NCI-H510A (cell line): ENCODE measurements around the gene CXCL12.

ENCODE experiments used
- DNase-seq: peaks from one replicate; lab custom pipeline; 2025; lab: John Stamatoyannopoulos, UW

The CXCL12 gene

DNA sequence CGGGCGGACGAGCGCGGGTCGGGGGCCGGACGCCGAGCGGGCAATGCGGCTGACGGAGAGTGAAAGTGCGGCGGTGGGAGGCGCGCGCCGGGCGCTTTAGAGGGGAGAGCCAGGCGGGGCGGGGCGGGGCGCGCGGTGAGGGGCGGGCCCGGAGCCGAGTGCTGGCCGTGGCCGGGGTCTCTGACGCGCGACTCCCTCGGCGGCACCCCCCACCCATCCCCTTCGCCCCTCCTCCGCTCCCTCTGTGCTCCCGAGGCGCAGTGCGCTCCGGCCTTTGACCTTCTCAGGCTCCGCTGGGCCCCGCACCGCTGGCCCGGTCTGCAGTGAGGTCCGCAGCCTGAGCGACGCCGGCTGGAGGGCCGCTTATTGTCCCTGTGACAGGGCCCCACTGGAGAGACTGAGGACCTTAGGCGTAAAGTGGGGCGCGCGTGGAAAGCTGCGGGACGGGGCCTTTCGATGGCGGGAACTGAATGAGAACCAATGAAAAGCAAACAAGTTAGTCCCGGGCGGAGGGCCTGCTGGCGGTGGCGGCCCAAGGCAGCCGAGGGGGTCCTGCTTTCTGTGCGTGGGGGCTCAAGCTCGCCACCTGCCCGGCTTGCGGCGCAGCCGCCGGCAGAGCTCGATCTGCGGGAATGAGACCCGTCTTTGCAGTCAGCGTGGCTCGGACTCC is at the start of gene CXCL12:
TSS of gene CXCL12 (minus strand) at position 72 of the 670 bp plus-strand sequence. CDS start 92 bp downstream, outside the sequence.
- no peak for DNase-seq

DNA sequence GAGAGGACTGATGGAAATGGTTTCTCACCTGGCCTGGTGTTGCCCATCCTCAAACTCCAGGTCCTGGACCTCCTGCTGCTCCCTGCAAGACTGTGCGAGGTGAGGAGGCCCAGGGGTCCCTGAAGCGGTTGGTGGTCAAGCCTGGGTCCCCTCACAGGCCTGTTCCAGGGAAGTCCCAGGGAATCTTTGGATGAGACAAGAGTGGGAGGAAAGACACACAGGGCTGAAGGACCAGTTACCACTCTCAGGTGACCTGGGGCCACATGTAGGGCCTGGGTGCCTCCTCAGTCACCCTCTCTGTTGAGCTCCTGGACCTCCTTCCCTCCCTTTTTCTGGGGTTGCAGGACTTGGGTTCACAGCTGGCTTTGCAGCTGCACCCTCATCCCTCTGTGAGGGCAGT is 42.6 kb upstream of the CXCL12 start:
- DNase-seq: no peak

DNA sequence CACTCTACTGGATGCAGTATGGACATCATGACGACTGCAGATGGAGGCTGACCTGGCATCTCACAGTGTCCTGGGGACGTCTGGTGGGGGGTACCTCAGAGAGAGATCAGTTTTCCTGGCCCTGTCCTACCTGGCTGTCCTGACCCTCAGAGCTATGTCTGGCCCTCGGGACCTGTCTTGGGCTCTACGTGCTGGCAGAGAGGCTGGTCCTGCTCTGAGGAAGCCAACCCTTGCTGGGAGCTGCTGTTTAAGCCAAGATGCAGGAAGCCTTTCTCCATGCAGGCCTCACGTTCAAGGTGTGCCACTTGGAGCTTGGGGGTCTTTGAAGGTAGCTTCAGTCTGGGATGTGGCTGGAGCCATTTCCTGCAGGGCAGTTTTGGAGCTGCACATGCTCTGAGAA is 42.1 kb upstream of the CXCL12 start:
- no peak for DNase-seq

DNA sequence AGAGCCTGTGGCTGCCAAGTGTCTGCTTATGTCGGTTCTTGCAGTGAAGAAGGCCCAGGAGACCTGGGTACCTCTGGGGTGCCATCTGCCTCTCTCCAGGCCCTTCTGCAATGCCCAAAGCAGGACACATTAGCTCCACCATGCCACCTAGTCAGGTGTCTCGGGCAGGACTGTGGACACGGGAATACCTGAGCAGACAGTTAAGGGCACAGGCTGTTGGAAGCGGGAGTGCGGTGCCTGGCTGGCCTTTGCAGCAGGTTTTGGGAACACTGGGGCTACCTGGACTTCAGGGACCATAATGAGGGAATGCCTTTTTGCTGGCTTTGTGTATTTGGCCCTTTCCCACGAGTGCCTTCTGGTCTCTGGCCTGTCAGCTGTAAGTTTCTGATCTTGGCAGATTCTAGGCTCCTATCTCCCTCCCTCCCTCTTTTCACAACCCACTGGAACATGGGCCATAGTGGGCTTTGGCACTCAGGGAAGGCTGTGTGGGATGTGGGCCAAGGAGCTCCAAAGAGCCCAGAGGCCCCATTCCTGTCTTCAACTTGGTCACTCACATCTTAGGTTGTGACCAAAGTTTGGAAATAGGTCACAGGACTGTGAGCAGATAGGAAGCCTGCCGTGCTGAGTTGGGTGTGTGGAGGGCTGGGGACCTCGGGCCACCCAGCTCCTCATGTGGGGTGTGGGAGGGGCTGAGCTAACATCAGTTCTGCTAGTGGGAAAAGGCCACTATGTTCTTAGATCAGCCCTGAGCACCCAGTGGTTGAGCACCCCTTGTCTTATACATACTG is 41.5 kb upstream of the CXCL12 start:
- DNase-seq: no peak

DNA sequence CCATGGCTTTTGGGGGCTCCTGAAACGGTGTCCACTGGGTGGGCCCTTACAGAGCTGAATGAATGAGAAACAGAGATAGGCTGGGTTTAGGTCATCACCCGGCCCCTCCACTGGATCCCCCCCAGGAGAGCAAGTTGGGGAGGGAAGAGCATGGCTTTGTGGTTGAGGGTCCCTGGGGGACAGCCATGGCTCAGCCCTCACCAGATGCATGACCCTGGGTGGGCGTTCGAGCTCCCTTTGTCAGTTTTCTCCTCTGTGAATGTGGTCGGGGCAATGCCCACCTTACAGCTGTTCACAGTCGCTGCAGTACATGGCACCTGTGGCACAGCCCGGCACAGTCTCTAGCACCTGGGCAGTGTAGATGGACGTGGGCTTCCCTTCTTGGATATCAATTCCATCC is 40.6 kb upstream of the CXCL12 start:
- no peak for DNase-seq

DNA sequence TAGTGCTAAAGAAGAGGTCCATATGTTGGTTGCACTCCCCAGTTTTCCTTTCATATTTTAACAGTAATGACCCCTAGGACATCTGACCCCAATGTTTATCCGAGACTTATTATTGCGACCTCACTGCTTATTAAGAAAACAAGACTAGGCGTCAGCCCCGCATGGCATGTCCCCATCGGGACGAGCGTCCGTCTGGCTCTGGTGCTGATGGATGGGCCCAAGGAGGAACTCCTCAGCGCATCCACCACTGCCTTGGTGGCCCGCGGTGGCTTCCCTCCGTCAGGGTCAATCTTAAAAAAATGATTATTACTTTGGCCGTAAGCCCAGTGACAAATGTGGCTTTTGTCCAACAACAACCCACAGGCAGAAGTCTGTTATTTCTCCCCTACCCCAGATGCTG is 40.1 kb upstream of the CXCL12 start:
- no peak for DNase-seq

DNA sequence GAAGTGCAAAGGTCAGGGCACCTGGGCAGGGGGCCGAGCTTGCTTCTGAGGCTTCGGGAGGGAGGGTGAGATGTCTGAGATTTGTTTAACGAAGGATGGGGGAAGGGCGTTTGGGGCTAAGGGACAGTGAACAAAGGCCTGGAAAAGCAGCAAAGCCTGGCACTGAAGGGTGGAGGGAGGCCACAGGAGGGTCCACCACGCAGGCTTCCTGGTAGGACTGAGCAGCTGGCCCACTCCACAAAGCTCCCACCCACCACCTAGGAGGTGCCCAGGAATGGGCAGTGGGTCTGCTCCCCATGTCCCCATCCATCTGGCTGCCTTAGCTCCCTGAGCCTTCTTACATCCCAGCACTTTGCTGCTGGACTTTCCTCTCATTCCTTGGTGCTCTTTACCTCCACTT is 39.4 kb upstream of the CXCL12 start:
- DNase-seq: no peak

DNA sequence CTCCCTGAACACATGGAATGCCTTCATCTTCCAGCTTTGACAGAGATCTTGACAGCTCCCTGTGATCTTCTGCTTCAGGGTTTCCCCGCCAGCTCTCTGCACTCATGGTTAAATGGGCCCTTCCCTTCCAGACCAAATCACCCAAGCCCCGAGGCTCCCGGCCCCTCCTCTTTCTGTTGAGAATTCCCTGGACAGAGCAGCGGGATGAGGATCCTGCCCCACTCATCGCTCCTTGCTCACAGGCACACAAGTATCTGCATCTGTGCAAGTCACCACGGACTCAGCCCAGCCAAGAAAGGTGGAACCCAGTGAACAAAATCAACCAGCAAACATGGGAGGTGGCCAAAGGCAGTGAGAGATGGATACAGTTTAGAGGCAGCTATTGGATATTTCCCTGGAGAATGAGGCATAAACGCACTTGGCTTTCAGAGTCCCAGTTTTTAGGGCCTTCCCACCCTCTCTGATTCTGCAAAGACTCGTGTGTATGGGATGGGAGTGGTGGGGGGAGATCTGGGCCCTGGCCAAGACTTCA is 37.7 kb upstream of the CXCL12 start:
- DNase-seq: no peak

DNA sequence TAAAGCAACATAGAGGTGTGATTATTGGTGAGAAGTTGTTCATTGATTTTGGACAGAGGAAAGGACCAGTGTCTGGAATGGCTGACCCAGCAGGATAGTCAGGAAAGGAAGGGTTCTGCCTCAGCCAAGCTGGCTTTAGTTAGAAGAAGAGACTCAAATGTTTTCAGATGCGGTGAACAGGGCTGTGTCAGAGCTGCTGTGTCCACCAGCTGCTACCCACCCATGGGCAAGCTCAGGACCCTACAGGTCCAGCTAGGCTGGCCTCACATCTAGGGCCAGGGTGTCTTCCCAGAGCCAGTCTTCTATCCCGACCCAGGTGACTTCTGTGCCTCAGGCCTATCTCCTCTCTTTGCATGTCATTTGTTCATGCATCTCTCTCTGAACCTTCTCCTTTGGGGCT is 37.3 kb upstream of the CXCL12 start:
- DNase-seq: no peak

DNA sequence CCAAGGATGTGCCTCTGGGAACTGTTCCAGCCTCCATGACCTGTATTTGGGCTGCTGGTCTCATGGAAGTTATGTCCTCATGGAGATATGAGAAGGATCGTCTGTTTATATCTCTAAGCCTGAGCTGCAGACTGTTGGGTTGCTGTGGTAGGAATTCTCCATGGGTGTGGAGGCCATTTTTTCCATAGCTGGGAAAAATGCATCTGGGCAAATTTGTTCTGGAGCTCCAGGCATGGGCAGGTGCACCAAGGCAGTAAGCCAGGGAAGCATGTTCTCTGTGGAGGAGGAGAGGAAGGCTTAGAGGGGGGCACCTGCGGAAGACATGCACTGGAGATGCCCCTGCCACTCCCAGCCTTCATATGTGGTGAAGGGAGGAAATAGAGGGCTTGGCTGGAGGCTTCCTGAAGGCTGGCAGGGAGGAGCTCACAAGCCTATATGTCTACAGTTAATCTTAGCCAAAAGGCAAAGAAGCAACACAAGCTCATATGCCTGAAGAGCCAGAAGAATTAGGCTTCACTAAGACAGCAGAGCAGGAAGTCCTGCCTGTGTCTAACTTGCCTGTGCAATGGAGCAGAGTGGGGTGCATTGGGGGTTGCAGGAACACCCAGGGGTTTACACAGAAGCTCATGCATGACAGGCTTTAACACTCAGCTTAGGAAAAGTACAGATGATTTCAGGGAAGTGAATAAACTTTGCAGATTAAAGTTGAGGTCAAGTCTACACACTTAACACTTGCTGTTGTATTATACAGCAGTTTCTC is 35.1 kb upstream of the CXCL12 start:
- DNase-seq: no peak

DNA sequence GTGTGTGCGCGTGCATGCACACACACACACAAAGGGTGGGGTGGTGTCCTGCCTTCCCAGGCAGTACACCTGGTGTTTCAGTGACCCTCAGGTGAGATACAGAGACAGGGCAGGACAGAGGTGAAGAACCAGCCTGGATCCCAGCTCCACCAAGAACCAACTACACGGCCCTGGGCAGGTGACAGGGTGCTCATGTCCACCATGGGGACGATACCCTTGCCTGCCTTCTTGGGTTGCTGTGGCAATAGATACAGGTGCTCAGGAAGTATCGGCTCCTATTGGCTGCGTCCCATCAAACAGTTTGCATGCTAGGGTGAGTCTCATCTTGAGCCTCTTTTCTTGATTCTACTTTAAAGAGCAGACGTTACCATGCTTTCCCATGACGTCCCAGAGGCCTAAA is 33.7 kb upstream of the CXCL12 start:
- DNase-seq: no peak

DNA sequence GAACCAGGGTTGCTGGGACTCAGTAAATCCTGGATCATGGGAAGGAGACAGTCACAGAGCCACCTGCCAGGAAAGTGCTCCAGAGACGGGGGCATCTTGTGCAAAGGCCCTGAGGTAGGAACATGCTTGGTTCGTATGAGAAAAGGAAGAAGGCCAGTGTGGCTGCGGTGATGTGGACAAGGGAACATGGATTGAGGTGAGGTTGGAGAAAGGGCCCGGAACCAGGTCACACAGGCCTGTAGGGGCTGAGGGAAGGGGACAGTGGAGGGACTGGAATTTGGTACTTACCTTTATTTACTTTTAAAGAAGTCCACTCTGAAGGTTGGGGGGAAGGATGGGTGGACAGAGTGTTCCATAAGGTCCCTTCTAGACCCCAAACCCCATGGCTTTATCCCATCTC is 32.9 kb upstream of the CXCL12 start:
- DNase-seq: no peak

DNA sequence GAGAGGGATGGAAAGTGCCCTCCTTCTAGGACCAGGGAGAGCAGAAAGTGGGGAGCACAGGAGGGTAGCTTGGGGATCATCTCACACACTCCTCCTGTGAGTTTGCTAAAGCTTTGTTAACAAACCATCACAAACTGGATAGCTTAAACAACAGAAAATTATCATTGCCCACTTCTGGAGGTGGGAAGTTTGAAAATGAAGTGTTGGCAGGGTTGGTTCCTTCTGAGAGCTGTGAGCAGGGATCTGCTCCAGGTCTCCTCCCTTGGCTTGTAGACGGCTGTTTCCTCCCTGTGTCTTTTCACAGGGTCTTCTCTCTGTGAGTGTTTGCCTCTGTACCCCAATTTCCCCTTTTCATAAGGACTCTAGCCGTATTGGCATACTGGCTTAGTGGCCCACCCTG is 32.0 kb upstream of the CXCL12 start:
- no peak for DNase-seq

DNA sequence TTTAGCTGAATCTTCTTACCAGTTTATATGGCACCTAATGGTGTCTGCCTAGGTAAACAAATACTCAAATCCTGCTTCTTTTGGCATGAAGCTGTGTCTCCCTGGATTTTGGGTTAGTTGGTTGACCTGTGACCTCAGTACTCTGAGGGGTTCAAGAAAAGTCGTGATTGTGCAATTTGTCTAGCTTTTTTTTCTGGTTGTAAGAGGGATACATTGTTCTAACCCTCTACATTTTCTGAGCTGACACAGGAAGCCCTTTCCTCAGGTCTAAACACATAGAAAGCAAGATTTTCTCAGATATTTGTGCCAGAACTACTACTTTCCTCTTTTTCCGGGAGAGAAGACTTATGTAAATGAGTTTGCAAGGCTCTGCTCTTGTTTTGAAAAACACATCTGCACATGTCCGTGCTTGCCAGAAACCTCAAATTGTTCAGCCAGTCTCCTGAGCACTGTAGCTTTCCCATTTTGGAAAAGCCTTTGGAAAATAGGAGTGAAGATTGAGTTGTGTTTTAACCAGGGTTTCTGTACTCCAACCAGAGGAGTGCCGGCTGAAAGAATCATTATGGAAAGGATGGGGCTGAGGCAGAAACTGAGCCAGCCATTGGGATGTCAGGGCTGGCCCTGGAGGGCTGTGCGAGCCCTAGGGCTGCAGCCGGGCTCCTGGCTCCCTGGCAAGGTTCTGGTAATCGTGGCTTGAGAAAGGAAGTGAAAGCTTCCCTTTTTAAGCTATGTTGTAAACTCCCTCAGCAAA is 31.3 kb upstream of the CXCL12 start:
- DNase-seq: no peak

DNA sequence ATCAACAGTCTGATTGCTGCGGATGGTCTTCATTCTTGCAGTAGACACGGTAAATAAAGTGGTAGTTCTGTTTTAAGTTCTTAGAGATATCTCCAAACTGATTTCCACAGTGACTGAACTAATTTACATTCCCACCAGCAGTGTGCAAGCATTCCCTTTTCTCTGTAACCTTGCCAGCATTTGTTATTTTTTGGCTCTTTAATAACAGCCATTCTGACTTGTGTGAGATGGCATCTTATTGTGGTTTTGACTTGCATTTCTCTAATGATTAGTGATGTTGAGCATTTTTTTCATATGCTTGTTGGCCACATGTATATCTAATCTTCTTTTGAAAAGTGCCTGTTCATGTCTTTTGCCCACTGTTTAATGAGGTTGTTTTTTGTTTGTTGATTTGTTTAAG is 30.2 kb upstream of the CXCL12 start:
- DNase-seq: no peak

DNA sequence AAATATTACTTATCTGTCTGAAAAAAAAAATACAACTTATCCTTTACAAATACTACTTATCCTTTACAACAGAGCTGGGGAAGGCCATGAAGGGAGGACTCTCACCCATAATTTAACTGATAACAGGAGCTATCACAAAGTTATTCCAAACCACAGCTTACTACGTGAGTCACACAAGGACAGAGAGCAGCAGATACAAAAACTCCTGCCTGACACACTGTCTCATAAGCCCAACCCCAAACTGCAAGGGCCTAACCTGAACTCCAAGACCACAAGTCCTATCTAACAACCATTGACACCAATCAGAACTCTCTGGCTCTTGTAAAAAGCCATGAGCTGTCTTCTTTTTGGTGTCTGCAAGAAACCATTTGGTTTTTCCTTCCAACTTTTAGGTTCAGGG is 28.5 kb upstream of the CXCL12 start:
- DNase-seq: no peak

DNA sequence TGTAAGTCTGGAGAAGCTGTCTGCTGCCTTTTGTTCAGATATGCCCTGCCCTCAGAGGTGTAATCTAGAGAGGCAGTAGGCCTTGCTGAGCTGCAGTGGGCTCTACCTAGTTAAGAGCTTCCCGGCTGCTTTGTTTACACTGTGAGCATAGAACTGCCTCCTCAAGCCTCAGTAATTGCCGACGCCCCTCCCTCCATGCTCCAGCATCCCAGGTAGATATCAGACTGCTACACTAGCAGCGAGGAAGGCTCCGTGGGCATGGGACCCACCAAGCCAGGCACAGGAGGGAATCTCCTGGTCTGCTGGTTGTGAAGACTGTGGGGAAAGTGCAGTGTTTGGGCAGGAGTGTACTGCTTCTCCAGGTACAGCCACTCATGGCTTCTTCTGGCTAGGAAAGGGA is 26.4 kb upstream of the CXCL12 start:
- no peak for DNase-seq

DNA sequence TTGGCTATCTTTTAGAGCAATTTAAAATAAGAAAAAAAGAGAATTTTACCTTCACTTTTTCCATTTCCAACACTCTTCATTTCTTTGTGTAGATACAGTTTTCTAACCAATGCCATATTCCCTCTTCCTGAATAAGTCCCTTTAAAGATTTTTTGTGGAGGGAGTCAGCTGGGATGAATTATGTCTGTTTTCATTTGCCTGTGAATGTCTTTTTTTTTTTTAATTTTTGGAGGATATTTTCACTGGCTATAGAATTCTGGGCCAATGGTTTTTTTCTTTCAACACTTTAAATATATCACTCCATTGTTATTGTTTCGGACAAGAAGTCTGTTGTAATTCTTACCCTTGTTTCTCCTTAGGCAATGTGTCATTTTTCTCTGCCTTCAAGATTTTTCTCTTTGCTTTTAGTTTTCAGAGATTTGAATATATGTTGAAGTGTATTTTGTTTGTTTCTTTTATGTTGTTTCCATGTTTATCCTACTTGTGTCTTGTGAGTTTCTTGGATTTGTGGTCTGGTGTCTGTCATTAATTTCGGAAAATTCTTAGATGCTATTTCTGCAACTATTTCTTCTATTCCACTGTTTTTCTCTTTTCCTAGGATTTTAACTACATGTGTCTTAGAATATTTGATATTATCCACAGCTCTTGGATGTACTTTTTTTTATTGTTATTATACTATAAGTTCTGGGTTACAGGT is 20.0 kb upstream of the CXCL12 start:
- no peak for DNase-seq

DNA sequence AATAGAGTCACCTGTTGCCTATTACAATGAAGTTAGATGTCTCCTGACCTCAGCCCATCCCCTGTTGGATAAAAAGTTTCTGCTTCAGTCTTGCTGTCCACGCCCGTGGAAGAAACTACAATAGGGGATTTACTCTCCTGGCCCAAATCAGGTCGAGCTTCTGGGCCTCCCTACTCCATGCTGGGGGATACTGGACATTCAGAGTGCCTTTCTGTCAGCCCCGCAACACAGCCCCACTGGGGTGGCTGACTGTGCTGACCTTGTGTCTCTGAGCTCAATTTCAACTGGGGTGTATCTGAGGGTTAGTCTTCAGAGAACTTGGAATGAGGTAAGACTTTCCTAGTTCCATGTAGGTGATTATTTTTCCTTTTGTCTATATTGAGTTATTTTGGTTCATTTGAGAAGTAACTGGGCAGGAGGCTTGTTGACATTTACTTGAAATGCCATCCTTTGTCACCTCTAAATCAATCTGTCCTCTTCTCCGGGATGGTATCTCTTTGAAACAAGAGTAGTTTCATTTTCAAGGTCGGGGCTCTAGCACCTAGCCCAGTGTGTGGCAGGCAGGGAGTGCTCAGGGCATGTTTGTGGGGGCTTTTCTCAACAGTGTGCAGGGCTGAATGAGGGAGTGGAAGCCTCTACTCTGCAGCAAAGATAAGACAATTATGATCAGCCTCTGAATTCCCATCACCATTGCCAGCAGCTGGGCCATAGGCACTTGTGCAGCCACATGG is 17.7 kb upstream of the CXCL12 start:
- no peak for DNase-seq

DNA sequence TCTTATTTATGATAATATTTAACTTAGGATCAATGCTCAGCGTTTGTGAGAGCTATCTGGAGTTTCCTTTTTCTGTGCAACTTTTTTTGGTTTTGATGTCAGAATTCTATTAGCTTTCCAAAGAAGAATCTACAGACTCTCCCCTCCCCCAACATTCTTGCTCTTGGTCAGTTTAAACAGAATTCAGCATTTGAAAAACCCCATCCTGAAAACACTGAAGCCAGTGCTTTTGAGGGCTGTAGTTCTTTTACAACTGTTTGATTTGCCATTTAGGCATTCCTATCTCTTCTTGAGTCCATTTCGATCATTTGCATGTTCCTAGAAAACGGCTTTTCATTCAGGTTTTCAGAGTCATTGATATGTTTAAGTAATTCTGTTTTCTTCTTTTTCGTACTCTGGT is 15.6 kb upstream of the CXCL12 start:
- no peak for DNase-seq
